SU-DHL-6 (cell line): ENCODE results near the gene ARPP21.

ENCODE experiments used
- CTCF ChIP-seq: fragments of 200-600 bp; sonication (generic); IDR thresholded peaks from one replicate; pipeline ENCODE4 v1.5.1; 2017; ENCODE audit warnings: antibody characterized with exemption, mild to moderate bottlenecking, low read length, moderate library complexity; ENCODE audit not compliant: insufficient read depth, poor library complexity, severe bottlenecking
- EZH2phosphoT487 ChIP-seq: fragments of 200-600 bp; sonication (generic), shearing (Covaris generic); conservative IDR thresholded peaks from 2 replicates; pipeline ENCODE4 v1.6.1; 2018; ENCODE audit warnings: mild to moderate bottlenecking, antibody characterized with exemption, low read length, moderate library complexity, mixed read lengths

DNA sequence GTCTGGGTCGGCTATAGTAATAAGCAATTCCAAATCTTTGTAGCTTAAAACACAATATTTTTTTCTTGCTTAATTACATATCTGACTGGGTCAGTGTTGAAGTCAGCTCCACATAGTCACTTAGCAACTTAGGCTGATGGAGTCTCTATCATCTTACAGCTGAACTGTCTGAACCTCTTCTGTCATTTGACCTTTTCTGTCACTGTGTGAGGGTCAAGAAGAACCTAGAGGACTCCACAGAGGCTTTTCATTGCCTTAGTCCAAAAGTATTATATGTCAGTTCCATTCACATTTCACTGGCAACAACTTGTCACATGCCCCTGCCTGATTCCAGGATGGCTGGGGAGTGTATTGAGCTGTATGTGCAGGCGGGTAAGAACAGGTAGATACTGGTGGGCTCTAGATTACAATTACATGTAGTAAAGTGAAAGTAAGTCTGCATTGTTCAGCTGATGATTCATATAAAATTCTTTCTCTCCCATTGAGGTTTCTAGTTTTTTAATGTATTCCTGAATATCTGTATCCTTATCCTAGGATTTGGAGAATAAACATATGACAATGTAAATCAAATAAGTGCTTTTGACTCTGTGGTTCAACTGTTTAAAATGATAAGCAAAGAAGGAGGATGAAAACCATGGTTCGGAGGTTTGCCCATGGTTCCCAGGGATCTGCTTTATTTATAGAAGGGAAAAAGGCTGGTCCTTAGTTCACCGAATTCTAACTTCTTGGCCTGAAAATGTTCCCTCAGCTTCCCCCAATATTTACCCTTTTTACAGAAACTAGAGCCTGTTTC lies 5.8 kb upstream of the ARPP21 start:
- TF ChIP-seq CTCF, result no peak
- no peak for TF ChIP-seq EZH2phosphoT487
